ENCODE data around the gene TMEM50A.
"Not testable (repeated sequence)": the region's sequence is repeated elsewhere in the genome, so short reads cannot be mapped to it uniquely, and the experiment has no call there.

DNA sequence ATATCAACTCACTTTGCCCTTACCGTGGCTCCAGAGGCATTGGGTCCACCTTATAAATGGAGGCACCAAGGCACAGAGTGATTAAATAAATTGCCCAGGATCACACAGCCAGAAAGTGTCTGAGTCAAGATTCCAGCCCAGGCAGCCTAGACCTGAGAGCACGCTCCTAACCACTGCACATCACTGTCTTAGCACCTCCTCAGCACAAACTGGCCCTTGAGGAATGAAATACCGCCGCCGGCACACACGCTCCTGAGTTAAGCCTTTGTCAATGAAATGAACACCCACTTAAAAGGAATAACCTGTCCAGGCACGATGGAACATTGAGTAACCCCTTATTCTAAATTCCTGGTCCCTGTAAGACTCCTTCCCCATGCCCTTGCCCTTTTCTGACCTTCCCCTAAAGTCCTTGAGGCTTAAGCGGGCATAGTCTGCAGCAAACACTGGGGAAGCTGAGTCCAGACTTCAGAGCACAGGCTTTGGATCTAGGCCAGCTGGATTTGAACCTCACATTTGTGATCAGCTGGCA lies 49.5 kb upstream of the TMEM50A start:
- TF ChIP-seq, protein P1, sequence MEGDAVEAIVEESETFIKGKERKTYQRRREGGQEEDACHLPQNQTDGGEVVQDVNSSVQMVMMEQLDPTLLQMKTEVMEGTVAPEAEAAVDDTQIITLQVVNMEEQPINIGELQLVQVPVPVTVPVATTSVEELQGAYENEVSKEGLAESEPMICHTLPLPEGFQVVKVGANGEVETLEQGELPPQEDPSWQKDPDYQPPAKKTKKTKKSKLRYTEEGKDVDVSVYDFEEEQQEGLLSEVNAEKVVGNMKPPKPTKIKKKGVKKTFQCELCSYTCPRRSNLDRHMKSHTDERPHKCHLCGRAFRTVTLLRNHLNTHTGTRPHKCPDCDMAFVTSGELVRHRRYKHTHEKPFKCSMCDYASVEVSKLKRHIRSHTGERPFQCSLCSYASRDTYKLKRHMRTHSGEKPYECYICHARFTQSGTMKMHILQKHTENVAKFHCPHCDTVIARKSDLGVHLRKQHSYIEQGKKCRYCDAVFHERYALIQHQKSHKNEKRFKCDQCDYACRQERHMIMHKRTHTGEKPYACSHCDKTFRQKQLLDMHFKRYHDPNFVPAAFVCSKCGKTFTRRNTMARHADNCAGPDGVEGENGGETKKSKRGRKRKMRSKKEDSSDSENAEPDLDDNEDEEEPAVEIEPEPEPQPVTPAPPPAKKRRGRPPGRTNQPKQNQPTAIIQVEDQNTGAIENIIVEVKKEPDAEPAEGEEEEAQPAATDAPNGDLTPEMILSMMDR (IDR thresholded peaks at IDR 0.05), result not testable (repeated sequence)
- TF ChIP-seq POLR2A (IDR thresholded peaks at IDR 0.05); POLR2AphosphoS5 (IDR thresholded peaks at IDR 0.05; ENCODE audit: insufficient read depth in 1 of 2, low read depth in 1 of 2): not testable (repeated sequence)

All from vagina (tissue), 2 donors.